ENCODE measurements around the gene DPP8. TPM values are rescaled to one million over a fixed set of nuclear protein-coding genes. Genes with fewer than 3 reads are reported as not detected.

The DPP8 gene
- total RNA-seq, 1 experiment from 2014 or later: 45.9 TPM

DNA sequence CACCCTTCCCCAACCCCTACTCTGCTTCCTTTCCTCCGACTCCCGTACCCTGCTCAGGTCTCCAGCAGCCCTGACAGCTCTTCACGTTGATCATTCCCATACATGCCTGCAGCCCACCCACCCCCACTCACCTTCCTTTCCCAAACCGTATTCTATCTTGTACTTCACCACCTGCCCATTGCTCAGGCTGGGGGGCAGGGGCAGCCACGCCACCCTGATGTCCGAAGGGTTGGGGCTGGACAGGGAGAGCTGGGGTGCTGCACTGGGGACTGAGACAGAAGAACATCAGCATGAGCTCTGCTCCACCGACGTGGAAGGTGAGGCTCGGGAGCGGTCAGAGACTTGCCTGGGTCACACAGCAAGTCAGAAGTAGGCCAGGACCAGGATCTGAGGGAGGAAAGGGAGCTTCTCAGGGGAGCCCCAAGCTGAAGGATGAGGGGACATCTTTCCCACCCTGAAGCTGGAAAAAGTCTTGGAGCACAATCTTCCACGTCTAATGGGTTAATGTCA, 123.2 kb downstream of the DPP8 start:
- CTCF ChIA-PET: interaction anchor here (0.6 kb wide), 1 partner anchor 89 kb away, joined by 3 read pairs; no protein-coding TSS in a partner anchor
- H3K36me3 Mint-ChIP-seq (ENCODE audit: insufficient read depth, unreplicated experiment): no peaks in the 10 kb centered on the region
- peaks cover 92% of the 10 kb centered on the region for H3K27me3 Mint-ChIP-seq (ENCODE audit: unreplicated experiment)

DNA sequence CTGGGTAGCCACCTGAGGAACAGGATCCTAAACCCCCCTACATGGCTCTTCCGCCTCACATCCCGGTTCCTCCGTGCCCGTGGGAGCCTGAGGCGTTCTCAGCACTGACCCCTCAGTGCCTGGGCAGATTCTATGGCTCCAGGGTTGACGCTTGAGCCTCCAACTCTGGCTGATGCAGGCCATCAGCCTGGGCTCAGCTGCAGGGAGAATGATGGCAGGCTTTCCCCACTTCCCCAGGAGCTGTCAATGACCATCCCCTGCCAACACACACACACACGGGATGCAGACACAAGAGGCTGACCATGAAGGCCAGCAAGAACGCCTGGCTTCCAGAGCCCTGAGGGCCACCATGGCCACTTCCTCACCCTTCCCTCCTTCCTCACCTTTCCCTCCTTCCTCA, 123.9 kb downstream of the DPP8 start:
- no TSS peak for BruUV-seq (replicated peaks)
- H3K4me1 Mint-ChIP-seq (ENCODE audit: low read depth, unreplicated experiment): no peaks in the 10 kb centered on the region
- H3K9me3 Mint-ChIP-seq (ENCODE audit: low read depth, unreplicated experiment): no peaks in the 10 kb centered on the region
- peaks cover 92% of the 10 kb centered on the region for H3K27me3 Mint-ChIP-seq (ENCODE audit: unreplicated experiment)
- no peak for DNase-seq
- H3K4me3 Mint-ChIP-seq (ENCODE audit: low read depth, unreplicated experiment): no peak overlapping the region
- H3K27ac Mint-ChIP-seq (ENCODE audit: unreplicated experiment): no peak overlapping the region
- TF ChIP-seq, protein P1, sequence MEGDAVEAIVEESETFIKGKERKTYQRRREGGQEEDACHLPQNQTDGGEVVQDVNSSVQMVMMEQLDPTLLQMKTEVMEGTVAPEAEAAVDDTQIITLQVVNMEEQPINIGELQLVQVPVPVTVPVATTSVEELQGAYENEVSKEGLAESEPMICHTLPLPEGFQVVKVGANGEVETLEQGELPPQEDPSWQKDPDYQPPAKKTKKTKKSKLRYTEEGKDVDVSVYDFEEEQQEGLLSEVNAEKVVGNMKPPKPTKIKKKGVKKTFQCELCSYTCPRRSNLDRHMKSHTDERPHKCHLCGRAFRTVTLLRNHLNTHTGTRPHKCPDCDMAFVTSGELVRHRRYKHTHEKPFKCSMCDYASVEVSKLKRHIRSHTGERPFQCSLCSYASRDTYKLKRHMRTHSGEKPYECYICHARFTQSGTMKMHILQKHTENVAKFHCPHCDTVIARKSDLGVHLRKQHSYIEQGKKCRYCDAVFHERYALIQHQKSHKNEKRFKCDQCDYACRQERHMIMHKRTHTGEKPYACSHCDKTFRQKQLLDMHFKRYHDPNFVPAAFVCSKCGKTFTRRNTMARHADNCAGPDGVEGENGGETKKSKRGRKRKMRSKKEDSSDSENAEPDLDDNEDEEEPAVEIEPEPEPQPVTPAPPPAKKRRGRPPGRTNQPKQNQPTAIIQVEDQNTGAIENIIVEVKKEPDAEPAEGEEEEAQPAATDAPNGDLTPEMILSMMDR (IDR thresholded peaks at IDR 0.05; ENCODE audit: unreplicated experiment): no peak
- no peaks in the 10 kb centered on the region for H3K36me3 Mint-ChIP-seq (ENCODE audit: insufficient read depth, unreplicated experiment)
- intact Hi-C loops (cut with micrococcal nuclease; ENCODE audit: unreplicated experiment): no loop called here
- CTCF ChIA-PET: interaction anchor here (0.5 kb wide), 1 partner anchor 354 kb away, joined by 3 read pairs; no protein-coding TSS in a partner anchor

More for the DNA sequence above, 123.2 kb downstream of the DPP8 start:
- no peaks in the 10 kb centered on the region for H3K4me1 Mint-ChIP-seq (ENCODE audit: low read depth, unreplicated experiment)
- H3K4me3 Mint-ChIP-seq (ENCODE audit: low read depth, unreplicated experiment): no peak overlapping the region
- no peak for DNase-seq
- intact Hi-C loops (cut with micrococcal nuclease; ENCODE audit: unreplicated experiment): no loop called here
- H3K27ac Mint-ChIP-seq (ENCODE audit: unreplicated experiment): no peak overlapping the region
- BruUV-seq (replicated peaks): no TSS peak
- TF ChIP-seq, protein P1 (IDR thresholded peaks at IDR 0.05; ENCODE audit: unreplicated experiment): no peak
- H3K9me3 Mint-ChIP-seq (ENCODE audit: low read depth, unreplicated experiment): no peaks in the 10 kb centered on the region

DNA sequence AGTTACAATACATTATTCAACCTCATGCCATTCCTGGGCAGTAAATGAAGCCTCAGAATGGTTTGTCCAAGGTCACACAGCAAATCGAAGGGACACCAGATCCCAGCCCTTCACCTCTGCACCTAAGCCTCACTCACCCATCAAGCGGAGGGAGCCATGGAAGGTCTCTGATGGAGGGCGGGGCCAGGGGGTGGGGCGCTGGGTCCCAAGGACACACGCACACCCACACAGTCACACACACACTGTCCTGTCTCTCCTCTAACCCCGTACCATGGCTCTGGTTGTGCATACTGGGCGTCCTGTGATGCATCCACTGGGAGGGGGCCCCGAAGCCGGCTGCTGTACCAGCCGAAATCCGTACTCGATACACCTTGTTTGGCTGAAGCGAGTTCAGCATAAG, 124.4 kb downstream of the DPP8 start:
- no TSS peak for BruUV-seq (replicated peaks)
- no peak for DNase-seq
- no peak overlapping the region for H3K4me3 Mint-ChIP-seq (ENCODE audit: low read depth, unreplicated experiment)
- intact Hi-C loops (cut with micrococcal nuclease; ENCODE audit: unreplicated experiment): no loop called here
- peaks cover 94% of the 10 kb centered on the region for H3K27me3 Mint-ChIP-seq (ENCODE audit: unreplicated experiment)
- no peaks in the 10 kb centered on the region for H3K4me1 Mint-ChIP-seq (ENCODE audit: low read depth, unreplicated experiment)
- H3K9me3 Mint-ChIP-seq (ENCODE audit: low read depth, unreplicated experiment): no peaks in the 10 kb centered on the region
- no peaks in the 10 kb centered on the region for H3K36me3 Mint-ChIP-seq (ENCODE audit: insufficient read depth, unreplicated experiment)
- no peak overlapping the region for H3K27ac Mint-ChIP-seq (ENCODE audit: unreplicated experiment)
- CTCF ChIA-PET: interaction anchor here (0.5 to 1.1 kb wide), 3 partner anchors 67 to 353 kb away, joined by 3 to 4 read pairs (median 4); no protein-coding TSS in a partner anchor
- TF ChIP-seq, protein P1 (IDR thresholded peaks at IDR 0.05; ENCODE audit: unreplicated experiment): no peak

Other genes starting within 250 kb of the DPP8 start
- 4.6 and 5.8 TPM in 2 replicates for gene PARP16, start 230.8 kb downstream of the DPP8 start, total RNA-seq (2022)
- gene RNU5A-1, start 221.6 kb downstream of the DPP8 start, total RNA-seq (2022): not detected in 2 replicates
- 20.3 and 25.8 TPM in 2 replicates for gene RNU5B-1, start 213.0 kb downstream of the DPP8 start, total RNA-seq (2022)
- gene IGDCC3, start 139.7 kb downstream of the DPP8 start, total RNA-seq (2022): not detected in 2 replicates
- 0.17 and 0.64 TPM in 2 replicates for gene IGDCC4, start 94.7 kb downstream of the DPP8 start, total RNA-seq (2022)
- gene HACD3, start 12.8 kb upstream of the DPP8 start, total RNA-seq (2022): 125 and 135 TPM in 2 replicates
- 50.1 and 55.6 TPM in 2 replicates for gene INTS14, start 93.4 kb upstream of the DPP8 start, total RNA-seq (2022)
- gene SLC24A1, start 104.2 kb upstream of the DPP8 start, total RNA-seq (2022): 9.0 and 13.2 TPM in 2 replicates